ENCODE data around the gene WDR74. TPM values are rescaled to one million over a fixed set of nuclear protein-coding genes. Genes with fewer than 3 reads are reported as not detected.

Gene WDR74
- total and polyA plus RNA-seq, 9 of the 15 experiments (the other 6 are each of a cell fraction or from before 2014, with no cell fraction given), result 32.7 to 210 (median 114) TPM

GRCh38 chr11:62855571-62856332, 16.4 kb upstream of the WDR74 start (continued):
- peak; percentile 98 for TF ChIP-seq AFF4 (CRISPR knock-in tag; IDR thresholded peaks at IDR 0.05)
- peak; percentile 52; the same call in 1 of the 2 replicates for TF ChIP-seq PHTF2 (CRISPR knock-in tag; IDR thresholded peaks at IDR 0.05)
- TF ChIP-seq BCL6 (CRISPR knock-in tag; IDR thresholded peaks at IDR 0.05), result no peak
- no peak for TF ChIP-seq ZNF699 (CRISPR knock-in tag; IDR thresholded peaks at IDR 0.05; ENCODE audit: insufficient replicate concordance)
- TF ChIP-seq TEAD1 (CRISPR knock-in tag; IDR thresholded peaks at IDR 0.05), result peak; percentile 22 to 36; a peak in 2 of 4 replicates
- no peak for TF ChIP-seq POLR3G (IDR thresholded peaks at IDR 0.05; ENCODE audit: extremely low read depth, insufficient read length, insufficient replicate concordance)
- 0 out of 2 replicates have a peak, but pooled peaks have one; percentile 8 for TF ChIP-seq NCOA1 (IDR thresholded peaks at IDR 0.05; ENCODE audit: low read depth)
- TF ChIP-seq POLR2H (tag; IDR thresholded peaks at IDR 0.05; ENCODE audit: low read depth), result peak; percentile 99
- peak; percentile 43; the same call in 1 of the 2 replicates for TF ChIP-seq PHB2 (IDR thresholded peaks at IDR 0.05; ENCODE audit: low read depth)
- TF ChIP-seq ZNF212 (CRISPR knock-in tag; IDR thresholded peaks at IDR 0.05), result no peak
- peak; percentile 84 for TF ChIP-seq NFIC (IDR thresholded peaks at IDR 0.05)
- TF ChIP-seq ELF2 (CRISPR knock-in tag; IDR thresholded peaks at IDR 0.05), result no peak
- peak; percentile 27; the same call in 1 of the 2 replicates for TF ChIP-seq ZBTB33 (CRISPR knock-in tag; IDR thresholded peaks at IDR 0.05)
- peak; percentile 100 for TF ChIP-seq POLR2B (IDR thresholded peaks at IDR 0.05; ENCODE audit: low read depth, partially characterized antibody)
- TF ChIP-seq ZNF146 (CRISPR knock-in tag; IDR thresholded peaks at IDR 0.05; ENCODE audit: unreplicated experiment), result no peak
- TF ChIP-seq ZBTB12 (CRISPR knock-in tag; IDR thresholded peaks at IDR 0.05), result no peak
- no peak for TF ChIP-seq RBM25 (IDR thresholded peaks at IDR 0.05; ENCODE audit: low read depth, low read length, severe bottlenecking)
- TF ChIP-seq ZNF239 (CRISPR knock-in tag; IDR thresholded peaks at IDR 0.05), result no peak
- TF ChIP-seq FIP1L1 (IDR thresholded peaks at IDR 0.05; ENCODE audit: low read depth, low read length, poor library complexity, severe bottlenecking), result peak; percentile 31
- TF ChIP-seq ZNF445 (CRISPR knock-in tag; IDR thresholded peaks at IDR 0.05; ENCODE audit: low read depth), result 0 out of 2 replicates have a peak, but pooled peaks have one; percentile 38
- no peak for TF ChIP-seq ARHGAP35 (IDR thresholded peaks at IDR 0.05; ENCODE audit: partially characterized antibody)

Data from K562 (cell line).